ENCODE measurements around the gene EWSR1. TPM values are rescaled to one million over a fixed set of nuclear protein-coding genes. Genes with fewer than 3 reads are reported as not detected.

The EWSR1 gene
- total and polyA plus RNA-seq, 2 donors: 175 to 236 TPM

- WGBS: 95% methylated on average over 18 of the region's 18 CpGs
- no peak for DNase-seq (ENCODE audit: low read depth in 6 of 9, low spot score in 9 of 9)
- H3K4me3 ChIP-seq (ENCODE audit: low read length in 2 of 2): no peak overlapping the region
- no peaks in the 10 kb centered on the region for H3K27me3 ChIP-seq (ENCODE audit: control insufficient read depth in 2 of 2, insufficient read depth in 1 of 2, low read length in 1 of 2)
- no peak overlapping the region for H3K27ac ChIP-seq (ENCODE audit: low read depth in 1 of 2, low read length in 1 of 2)
- no peaks in the 10 kb centered on the region for H3K4me1 ChIP-seq (ENCODE audit: control insufficient read depth in 2 of 2, insufficient read depth in 2 of 2, low read length in 2 of 2)
- no peaks in the 10 kb centered on the region for H3K9me3 ChIP-seq (ENCODE audit: control insufficient read depth in 2 of 2, insufficient read depth in 1 of 2, low read length in 1 of 2)
- peaks cover 78 to 91% of the 10 kb centered on the region in 2 donors for H3K36me3 ChIP-seq (ENCODE audit: control insufficient read depth in 2 of 2, insufficient read depth in 2 of 2, low read length in 1 of 2)
Measured at GRCh38 chr22:29348956-29349355, 80.9 kb downstream of the EWSR1 start.

Other genes with a start within 250 kb of the EWSR1 start
- gene C22orf31, start 206.4 kb upstream of the EWSR1 start, total RNA-seq: 1.7 TPM
- 0.80 TPM for gene C22orf31, start 206.4 kb upstream of the EWSR1 start, polyA plus RNA-seq
- 10.7 TPM for gene KREMEN1, start 195.2 kb upstream of the EWSR1 start, total RNA-seq
- gene KREMEN1, start 195.2 kb upstream of the EWSR1 start, polyA plus RNA-seq: 14.2 TPM
- 4.7 TPM for gene EMID1, start 62.4 kb upstream of the EWSR1 start, total RNA-seq
- 9.9 TPM for gene EMID1, start 62.4 kb upstream of the EWSR1 start, polyA plus RNA-seq
- gene RHBDD3, start 287 bp upstream of the EWSR1 start, total RNA-seq: 22.6 TPM
- gene RHBDD3, start 287 bp upstream of the EWSR1 start, polyA plus RNA-seq: 31.1 TPM
- 0.80 TPM for gene GAS2L1, start 38.4 kb downstream of the EWSR1 start, total RNA-seq
- gene GAS2L1, start 38.4 kb downstream of the EWSR1 start, polyA plus RNA-seq: 6.0 TPM
- gene RASL10A, start 47.4 kb downstream of the EWSR1 start, total RNA-seq: 0.47 TPM
- gene RASL10A, start 47.4 kb downstream of the EWSR1 start, polyA plus RNA-seq: 7.8 TPM
- 33.0 TPM for gene AP1B1, start 120.3 kb downstream of the EWSR1 start, total RNA-seq
- gene AP1B1, start 120.3 kb downstream of the EWSR1 start, polyA plus RNA-seq: 33.2 TPM
- gene RFPL1, start 170.3 kb downstream of the EWSR1 start, total RNA-seq: 0.05 TPM
- gene RFPL1, start 170.3 kb downstream of the EWSR1 start, polyA plus RNA-seq: 0.05 TPM
- gene NEFH, start 211.9 kb downstream of the EWSR1 start, total RNA-seq: 0.99 TPM
- 0.62 TPM for gene NEFH, start 211.9 kb downstream of the EWSR1 start, polyA plus RNA-seq

All from thymus (tissue), 11 donors.